ENCODE results near the gene HSPB1.
"Not testable (repeated sequence)": the region's sequence is repeated elsewhere in the genome, so short reads cannot be mapped to it uniquely, and the experiment has no call there.

The HSPB1 gene

DNA sequence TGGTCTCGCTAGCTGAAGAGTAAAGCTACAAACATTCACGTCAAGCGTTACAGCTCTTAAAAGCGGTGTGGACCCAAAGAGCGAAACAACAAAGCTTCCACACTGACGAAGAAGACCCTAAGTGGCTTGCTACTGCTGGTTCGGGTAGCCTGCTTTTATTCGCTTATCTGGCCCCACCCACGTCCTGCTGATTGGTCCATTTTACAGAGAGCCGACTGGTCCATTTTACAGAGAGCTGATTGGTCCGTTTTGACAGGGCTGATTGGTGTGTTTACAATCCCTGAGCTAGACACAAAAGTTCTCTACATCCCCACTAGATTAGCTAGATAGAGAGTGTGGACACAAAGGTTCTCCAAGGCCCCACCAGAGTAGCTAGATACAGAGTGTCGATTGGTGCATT is 6.4 kb downstream of the HSPB1 start:
- not testable (repeated sequence) for DNase-seq (ENCODE audit: low spot score)

DNA sequence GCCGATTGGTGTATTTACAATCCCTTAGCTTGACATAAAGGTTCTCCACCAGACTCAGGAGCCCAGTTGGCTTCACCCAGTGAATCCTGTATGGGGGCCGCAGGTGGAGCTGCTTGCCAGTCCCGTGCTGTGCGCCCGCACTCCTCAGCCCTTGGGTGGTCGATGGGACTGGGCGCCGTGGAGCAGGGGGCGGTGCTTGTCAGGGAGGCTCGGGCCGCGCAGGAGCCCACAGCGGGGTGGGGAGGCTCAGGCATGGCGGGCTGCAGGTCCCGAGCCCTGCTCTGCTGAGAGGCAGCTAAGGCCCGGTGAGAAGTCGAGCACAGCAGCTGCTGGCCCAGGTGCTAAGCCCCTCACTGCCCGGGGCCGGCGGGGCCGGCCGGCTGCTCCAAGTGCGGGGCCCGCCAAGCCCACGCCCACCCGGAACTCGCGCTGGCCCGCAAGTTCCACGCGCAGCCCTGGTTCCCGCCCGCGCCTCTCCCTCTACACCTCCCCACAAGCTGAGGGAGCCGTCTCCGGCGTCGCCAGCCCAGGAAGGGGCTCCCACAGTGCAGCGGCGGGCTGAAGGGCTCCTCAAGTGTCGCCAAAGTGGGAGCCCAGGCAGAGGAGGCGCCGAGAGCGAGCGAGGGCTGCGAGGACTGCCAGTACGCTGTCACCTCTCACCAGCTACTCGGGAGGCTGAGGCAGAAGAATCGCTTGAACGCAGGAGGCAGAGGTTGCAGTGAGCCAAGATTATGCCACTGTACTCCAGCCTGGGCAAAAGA is 7.0 kb downstream of the HSPB1 start:
- not testable (repeated sequence) for DNase-seq (ENCODE audit: low spot score)

DNA sequence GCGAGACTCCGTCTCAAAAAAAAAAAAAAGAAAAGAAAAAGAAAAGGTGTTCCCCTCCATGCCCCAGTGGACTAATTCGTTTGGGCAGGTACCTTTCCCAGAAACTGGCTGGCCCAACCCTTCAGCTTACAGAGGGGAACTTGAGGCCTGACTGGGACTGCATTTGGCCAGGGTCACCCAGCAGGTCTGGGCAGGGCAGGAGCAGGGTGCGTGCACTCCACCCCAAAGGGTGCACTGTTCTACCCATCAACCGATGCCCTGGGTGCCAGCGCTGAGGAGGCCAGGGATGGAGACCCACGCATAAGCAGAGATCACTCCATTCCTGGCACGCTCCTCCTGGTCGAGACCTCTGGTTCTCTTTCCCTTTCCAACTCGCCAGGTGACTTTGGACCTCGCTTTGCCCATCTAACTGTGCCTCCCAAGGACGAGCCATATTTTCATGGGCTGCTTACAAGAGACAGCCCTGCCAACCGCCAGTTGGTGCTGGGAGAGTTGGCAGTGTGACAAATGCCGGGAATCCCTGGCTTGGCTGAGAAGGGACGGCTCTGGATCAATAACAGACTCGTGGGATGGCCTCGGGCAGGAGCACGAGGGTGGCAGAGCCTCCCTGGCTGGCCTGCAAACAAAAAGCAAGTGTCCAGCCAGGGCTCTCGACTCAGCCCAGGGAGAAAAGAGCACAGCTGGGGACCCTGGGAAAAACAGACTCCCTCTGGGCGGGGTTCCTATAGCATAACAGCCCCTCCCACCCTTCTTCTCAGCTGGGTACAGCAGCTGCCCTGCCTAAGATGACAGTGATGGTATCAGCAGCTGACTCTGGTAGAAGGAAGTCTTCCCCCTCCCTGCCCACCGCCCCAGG is 7.9 kb downstream of the HSPB1 start:
- DNase-seq (ENCODE audit: low spot score) = peak; percentile 80

DNA sequence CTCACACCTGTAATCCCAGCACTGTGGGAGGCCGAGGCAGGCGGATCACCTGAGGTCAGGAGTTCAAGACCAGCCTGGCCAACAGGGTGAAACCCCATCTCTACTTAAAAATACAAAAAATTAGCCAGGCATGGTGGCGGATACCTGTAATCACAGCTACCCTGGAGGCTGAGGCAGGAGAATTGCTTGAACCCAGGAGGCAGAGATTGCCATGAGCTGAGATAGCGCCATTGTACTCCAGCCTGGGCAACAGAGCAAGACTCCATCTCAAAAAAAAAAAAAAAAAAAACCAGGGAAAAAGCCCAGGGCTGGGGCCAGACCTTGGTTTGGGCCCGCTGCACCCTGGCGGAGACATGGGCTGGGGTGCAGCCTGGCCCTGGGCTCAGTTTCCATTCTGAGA is 9.4 kb downstream of the HSPB1 start:
- not testable (repeated sequence) for DNase-seq (ENCODE audit: low spot score)

DNA sequence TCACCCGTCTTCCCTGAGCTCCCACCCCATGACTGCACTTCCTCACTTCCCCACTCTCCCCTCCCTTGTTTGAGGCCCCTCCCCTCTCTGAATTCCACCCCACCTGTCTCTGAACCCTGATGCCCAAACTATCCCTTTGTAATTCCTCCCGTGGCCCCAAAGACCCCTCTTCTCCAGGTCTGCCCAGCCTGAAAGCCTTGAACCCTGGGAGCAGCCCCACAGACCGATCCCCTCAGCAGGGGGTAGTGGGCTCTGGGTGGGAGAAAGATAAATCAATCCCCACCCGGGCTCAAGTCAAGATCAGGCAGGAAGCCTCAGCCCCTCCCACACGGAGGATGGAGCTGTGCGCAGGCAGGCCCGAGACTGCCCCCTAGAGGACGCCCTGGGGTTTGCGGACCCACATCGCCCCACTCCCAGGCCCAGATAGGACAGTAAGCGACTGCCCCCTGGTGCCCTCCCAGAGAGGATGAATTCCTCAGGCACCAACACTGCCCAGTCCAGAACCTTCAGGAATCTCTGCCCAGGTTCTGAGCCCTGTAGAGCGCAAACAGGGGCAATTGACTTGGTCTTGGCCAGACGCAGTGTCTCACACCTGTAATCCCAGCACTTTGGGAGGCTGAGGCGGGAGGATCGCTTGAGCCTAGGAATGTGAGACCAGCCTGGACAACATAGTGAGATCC is 11.7 kb downstream of the HSPB1 start:
- peak; percentile 91 for DNase-seq (ENCODE audit: low spot score)

DNA sequence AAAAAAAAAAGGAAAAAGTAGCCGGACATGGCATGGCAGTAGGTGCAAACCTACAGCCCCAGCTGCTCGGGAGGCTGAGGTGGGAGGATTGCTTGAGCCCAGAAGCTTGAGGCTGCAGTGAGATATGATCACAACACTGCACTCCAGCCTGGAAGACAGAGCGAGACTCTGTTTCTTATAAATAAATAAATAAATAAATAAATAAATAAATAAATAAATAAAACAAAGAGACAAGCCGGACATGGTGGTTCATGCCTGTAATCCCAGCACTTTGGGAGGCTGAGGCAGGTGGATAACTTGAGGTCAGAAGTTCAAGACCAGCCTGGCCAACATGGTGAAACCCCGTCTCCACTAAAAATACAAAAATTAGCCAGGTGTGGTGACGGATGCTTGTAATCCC is 12.3 kb downstream of the HSPB1 start:
- not testable (repeated sequence) for DNase-seq (ENCODE audit: low spot score)

DNA sequence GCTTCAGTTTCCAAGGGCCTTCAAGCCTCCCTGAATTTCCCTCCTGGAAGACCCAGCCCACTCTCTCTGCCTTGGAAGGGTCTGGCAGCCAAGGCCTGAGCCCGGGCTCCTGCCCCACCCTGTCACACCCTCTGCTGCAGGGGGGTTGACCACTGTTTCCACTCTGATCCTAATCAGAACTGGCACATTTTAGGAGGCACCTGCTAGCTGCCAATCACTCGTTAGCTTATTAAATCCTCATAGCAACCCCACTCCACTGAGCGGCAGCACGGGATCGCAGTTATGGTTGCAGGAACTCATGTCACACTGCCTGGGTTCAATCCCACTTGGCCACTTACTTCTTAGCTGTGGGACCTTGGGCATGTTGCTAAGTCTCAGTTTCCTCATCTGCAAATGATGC is 12.9 kb downstream of the HSPB1 start:
- no peak for DNase-seq (ENCODE audit: low spot score)

DNA sequence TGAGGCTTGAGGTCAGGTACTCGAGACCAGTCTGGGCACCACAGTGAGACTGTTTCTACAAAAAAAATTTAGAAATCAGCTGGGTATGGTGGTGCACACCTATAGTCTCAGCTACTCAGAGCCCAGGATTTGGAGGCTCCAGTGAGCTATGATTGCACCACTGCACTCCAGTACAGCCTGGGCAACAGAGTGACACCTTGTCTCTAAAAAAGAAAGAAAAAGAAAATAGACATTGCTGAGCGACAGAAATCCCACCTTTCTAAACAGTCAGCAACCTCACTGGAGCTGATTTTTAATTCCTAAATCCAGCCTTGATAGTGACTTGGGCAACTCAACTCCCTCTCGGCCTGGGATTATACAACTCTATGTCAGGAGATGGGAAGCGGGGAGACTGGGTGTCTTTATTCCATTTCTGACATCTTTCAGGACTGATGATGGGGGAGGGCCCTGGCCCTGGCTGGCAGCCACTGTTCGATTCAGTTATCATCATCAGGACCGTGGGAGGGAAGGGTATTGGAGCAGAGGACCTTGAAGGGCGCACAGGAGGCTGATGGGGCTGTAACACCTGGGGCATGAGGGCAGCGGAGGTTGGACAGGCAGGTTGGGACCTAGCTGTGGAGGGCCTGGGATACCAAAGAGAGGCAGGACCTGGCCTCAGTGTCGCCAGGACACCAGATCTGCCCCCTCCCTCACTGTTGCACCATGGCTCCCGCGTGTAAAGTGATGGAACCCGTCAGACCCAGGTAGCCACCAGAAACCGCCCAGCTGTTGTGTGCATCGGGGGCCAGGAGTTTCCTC is 14.7 kb downstream of the HSPB1 start:
- no peak for DNase-seq (ENCODE audit: low spot score)

DNA sequence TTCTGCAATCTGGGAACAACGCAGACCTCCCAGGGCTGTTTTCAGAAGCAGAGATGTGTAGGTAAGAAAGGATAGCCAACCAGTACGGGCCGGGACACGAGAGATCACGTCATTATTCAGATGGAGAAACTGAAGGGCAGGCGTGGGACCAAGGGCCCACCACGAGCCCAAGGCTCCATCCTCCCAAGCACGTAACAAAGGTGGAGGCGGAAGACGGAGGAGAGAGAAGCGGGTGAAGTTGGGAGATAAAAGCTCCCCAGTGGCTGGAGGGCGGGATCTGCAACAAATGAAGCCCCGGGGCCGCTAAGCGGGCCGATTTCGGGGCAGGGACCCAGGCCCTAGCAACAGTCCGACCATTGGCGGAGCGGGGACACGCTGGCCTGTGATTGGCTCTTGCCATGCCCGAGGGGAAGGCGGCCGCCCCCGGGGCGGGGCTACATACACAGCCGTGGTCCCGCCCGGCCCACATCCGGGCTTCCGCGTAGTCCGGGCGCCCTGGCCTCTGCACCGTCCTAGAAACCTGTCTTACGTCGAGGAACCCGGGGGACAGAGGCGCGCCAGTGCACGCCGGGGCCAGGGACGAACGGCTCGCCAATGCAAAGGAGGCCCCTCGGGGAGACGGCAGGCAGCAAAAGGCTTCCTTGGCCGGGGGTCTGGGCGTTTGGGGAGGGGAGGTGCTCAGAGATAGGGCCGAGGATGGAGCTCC is 15.5 kb downstream of the HSPB1 start:
- DNase-seq (ENCODE audit: low spot score) = peak; percentile 100

DNA sequence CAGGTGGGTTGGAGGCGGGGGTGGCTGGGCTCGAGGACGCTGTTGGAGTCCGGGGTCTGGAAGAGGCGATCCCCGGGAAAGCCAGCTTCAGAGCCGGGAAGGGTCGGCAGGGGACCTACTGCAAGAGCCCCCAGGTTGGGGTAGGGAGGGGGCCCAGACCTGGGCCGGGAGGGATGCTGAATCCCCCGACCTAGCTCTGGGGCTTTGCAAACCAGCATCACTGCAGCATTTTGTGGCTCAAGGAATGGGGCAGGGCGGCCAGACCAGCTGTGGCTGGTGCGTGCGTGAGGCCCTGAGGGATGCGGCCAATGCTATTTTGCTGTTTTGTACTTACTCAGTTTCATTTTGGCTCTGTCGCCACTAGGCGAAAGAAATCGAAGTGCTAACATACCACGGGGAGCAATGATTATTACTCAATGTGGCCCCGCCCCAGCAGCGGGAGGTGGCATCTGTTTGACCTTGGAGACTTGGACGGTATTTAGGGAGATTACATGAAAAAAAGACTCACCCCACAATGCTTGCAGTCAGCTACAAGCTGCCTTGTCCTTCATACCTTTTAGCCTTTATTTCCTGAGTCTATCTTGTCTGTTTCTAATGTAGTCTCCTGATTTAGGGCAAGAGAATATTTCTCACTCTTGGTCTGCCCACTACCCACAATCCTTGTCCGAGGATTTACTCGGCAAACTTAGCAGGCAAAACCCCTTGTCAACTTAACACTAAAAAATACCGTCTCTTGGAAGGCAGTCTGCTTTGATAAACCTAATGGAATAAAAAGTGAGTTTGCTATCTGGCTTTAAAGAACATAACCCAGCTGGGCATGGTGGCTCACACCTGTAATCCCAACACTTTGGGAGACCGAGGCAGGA is 16.2 kb downstream of the HSPB1 start:
- DNase-seq (ENCODE audit: low spot score) = peak; percentile 94

DNA sequence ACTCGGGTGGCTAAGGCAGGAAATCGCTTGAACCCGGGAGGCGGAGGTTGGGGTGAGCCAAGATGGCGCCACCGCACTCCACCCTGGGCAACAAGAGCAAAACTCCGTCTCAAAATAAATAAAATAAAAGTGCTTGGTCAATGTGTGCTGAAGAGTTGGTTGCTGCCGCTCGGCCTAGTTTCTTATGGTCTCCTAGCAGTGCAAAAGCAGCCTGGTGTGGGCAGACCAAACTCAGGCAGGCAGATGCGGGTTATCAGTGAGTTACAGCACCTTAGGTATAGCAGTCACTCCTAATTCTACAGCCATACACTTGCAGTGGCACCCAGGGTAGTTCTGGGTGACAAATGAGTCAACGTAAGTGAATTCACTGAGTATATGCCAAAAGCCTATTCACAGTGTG is 22.6 kb downstream of the HSPB1 start:
- DNase-seq (ENCODE audit: low spot score) = no peak

DNA sequence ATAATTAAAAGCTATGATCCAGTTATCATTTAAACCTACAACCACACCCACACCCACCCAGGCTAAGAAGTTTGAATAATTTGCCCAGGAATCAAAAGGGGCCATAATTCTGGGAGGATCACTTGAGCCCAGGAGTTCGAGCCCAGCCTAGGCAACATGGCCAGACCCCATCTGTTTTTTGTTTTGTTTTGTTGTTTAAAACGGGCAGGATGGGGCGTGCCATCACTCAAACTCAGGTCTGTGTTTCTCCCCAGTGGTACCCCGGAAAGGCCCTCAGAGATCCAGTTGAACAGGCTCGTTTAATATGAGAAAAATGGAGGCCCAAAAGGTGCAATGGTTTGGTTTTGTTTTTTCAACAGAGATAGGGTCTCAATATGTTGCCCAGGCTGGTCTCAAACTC is 23.3 kb downstream of the HSPB1 start:
- DNase-seq (ENCODE audit: low spot score) = no peak

DNA sequence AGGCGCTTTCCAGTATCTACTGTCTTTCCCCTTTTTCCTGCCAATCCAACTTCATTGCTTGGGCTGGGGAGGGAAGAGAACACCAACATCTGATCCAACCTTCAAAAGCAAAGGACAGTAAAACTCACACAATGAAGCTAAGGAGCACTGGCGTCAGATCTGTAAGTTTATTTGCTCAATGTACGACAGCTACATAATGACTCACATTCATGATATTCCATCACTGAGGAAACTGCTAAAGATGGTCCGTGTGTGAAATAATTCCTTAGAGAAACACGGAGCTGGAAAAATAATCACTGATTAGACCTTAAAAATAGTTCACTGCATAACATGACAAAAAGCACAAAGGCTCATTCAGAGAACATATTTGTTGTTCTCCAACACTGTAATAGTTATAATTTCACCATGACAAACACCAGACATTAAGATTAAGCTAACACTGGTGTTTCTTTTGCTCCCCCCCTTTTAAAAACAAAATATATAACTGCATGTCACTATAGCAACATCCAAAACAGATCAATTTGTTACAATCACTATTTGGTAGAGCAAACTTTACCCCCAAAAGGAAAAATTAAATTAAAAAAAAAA is 24.3 kb downstream of the HSPB1 start:
- peak; percentile 81 for DNase-seq (ENCODE audit: low spot score)

DNA sequence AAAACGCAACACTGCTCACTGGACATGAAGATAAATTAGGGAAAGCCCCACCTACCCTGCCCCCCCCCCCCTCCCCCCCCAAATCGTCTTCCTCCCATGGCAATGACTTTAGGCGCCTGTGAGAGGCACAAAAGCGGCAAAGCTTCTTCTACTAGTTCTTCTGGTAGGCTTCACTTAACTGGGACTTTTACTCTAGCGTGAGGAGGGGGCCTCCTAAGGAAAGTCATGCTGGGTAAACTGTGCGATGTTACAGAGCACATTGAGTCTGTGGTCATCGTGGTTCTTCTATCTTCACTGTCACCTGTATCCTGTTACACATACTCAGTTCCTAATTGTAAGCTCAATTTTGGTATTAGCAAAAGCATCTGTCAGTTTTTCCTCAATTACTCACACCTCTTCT is 25.1 kb downstream of the HSPB1 start:
- no peak for DNase-seq (ENCODE audit: low spot score)

DNA sequence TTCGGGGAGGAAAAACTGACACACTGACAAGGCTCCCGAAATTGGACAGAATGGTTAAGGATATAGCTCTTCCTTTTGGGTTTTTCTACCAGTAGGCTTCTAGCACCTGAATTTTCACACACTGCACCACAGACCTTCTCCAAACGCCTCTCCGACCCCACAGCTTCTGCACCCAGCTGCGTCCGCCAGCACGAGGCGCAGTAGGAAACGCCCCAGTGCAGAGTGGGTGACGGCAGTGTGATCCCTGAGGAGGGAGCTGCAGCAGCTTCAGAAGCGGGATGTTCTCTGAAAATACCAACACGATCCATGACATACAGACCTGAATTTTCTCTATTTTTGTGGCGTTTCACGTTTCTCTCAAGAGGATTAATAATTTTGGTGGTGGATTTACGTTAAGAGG is 25.9 kb downstream of the HSPB1 start:
- DNase-seq (ENCODE audit: low spot score) = no peak

DNA sequence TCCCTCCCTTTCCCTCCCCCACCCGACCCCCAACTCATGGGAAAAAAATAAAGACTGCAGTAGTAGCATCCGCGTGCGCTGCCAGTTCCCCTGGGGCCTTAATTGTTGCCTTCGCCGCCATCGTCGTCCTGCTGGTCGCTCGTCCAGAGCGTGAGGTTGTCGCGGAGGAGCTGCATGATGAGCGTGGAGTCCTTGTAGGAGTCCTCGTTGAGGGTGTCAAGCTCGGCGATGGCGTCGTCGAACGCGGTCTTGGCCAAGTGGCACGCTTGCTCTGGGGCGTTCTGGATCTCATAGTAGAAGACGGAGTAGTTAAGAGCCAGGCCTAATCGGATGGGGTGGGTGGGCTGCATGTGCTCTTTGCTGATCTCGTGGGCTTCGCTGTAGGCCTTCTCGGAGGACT is 27.0 kb downstream of the HSPB1 start:
- DNase-seq (ENCODE audit: low spot score) = no peak

DNA sequence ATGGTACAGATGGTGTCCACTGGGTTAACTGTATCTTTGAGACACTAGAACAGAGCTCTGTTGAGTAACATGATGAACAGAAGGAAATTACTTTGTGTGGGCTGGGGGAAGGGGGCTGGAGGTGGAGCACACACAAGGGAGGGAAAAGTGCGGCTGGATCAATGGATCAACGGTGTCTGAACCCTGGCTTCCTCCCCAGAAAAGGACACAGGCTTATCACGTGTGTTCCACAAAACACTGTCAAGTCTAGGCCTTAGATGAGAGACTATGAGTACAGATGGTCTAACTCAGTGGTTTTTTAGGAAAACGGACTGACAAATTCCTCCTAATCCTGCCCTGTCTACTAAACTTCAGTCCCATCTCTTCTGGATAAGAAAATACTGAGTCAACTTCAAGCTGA is 27.8 kb downstream of the HSPB1 start:
- no peak for DNase-seq (ENCODE audit: low spot score)

DNA sequence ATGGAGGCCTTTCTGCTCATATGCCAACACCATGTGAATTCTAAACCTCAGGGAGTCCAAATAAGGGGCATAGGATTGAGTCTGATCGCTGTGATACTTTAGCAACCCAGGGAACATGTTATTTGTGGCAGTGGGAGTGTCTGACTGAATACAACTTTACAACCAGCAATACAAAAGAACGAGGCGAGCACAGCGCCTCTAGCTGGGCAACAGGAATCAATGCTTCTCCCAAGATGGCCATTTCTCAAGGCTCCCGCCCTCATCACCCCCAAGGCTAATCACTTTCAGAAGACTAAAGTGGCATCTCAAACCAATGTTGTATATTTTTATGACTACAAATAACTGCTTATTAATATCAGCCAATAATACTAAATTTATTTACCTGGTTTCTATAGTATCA is 28.2 kb downstream of the HSPB1 start:
- no peak for DNase-seq (ENCODE audit: low spot score)

DNA sequence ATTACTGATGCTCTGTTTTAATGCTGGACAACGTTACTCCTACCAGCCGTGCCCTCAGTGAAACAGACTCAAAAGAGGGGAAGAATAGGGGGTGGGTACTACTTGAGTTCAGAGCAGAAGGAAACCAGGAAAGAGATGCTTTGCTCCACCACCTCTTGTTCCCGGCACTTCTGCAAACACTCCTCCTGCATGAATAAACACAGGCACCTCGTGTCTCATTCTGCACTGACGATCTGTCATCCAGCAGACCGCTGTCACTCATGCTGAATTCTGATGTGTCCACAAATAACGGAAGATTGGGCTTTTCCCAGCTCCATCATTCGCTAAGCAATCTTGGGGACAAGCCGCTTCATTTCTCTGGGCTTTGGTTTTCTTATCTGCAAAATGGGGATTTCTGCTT is 29.6 kb downstream of the HSPB1 start:
- no peak for DNase-seq (ENCODE audit: low spot score)

DNA sequence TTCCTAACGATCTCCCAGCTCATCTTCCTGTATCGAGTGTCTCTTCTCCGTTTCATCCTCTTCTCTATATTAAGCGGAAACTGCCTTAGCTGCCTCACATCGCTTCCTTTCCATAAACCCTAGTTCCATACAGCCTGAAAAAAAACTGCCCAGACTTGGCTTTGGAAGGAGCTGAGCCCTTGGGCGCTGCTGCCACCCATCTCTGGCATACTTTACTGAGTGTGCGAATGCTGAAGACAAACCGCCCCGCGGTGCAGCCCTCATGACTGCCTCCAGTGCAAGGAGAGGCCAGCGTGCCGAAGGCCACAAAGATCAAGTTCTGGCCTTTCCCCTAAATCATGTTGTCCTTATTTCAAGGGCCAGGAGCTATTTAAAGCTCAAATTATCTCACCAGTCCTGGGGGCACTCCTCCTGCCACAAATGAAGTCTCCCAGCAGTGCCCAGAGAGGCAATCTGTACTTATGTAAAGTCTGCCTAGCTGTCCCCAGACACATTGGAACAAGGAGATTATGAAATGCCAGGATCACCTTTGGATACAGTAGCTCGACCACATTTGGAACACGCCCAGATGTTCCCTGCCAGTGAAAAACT is 31.1 kb downstream of the HSPB1 start:
- DNase-seq (ENCODE audit: low spot score) = no peak
